Inferior parietal cortex (tissue), 1 donor: ENCODE data around the gene SMOC2.

ENCODE experiments used
- DNase-seq: peaks from one replicate; pipeline ENCODE4 v3.0.0-alpha.2; 2016; ENCODE audit errors: extremely low spot score

Gene SMOC2

DNA sequence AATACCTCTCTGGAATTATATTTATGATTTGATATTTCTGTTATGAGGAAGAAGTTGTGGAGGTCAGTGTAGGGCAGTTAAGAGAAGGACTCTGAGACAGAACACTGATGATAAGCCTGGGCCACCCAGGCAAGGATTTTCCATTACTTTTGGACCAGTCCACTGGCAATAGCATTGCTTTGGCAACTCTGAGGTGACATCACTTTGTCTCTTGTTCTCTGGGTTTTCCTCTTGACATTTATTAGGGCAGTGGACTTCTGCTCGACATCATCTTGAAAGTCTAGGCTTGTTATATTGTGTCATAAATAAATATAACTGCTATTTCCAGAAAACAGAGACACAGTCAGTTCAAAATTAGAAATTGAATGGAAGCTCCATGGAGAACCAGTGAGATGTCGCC, 268.0 kb downstream of the SMOC2 start:
- no peak for DNase-seq

DNA sequence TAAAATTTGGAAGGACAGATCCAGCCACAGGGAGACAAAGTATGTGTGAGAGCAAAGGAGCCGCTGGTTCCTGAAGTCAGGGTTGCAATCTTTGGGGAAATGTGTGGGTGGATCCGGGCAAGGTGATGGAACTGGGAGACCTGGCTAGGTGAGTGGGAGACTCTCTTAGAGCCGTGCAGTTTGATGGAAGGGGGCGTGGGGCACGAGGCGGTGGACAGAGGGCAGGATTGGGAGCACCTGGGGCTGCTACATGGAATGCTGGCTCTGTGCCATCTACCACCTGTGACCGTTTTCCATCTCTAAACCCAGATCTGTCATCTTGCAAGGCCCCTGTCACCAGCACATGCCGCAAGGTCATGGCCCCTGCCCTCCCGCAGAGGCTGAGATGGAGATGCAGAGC, 268.4 kb downstream of the SMOC2 start:
- DNase-seq: no peak

DNA sequence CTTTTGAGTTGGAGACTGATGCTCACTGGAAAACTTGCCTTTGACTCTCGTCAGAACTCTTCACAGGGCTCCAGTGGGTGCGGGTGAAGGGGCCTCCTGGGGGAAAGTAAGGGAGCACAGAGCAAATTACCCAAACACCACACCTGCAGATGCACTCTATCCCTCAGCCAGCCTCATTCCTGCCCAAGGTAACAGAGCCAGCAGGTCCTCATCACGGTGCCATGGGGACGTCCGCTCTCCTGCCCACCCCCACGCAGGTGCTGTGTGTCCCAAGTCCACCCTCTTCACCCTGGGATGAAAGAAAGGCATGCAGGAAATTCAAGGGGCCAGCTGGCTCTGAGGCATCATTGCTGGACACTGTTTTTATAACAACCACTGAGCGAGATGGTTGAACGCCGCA, 269.0 kb downstream of the SMOC2 start:
- DNase-seq: no peak

DNA sequence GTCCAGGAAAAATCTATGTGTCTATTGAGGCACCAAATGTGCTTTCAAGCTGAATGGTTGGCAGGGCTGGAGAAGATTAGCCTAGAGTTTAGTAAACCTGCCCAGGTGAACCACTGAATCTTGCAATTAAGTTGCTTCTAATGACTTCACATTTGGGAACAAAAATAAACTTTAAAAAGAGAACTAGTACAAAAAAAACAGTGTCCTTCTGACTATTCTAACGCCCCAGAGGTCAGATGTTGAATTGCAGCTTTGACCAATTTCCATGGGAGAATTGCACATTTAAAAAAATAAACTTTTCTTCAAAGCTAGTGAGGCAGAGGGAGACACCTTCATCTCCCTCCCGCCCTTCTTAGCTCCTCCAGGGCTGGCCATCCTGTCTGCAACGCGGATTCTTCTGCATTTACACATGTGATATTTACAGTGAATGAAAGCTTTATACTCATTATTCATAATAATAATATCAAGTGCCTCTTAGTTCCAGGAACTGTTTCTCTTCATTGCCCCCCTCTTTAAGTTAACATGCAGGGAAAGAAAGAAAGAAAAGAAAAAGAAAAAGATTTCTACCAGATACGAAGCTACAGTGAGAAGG, 270.2 kb downstream of the SMOC2 start:
- DNase-seq: no peak

DNA sequence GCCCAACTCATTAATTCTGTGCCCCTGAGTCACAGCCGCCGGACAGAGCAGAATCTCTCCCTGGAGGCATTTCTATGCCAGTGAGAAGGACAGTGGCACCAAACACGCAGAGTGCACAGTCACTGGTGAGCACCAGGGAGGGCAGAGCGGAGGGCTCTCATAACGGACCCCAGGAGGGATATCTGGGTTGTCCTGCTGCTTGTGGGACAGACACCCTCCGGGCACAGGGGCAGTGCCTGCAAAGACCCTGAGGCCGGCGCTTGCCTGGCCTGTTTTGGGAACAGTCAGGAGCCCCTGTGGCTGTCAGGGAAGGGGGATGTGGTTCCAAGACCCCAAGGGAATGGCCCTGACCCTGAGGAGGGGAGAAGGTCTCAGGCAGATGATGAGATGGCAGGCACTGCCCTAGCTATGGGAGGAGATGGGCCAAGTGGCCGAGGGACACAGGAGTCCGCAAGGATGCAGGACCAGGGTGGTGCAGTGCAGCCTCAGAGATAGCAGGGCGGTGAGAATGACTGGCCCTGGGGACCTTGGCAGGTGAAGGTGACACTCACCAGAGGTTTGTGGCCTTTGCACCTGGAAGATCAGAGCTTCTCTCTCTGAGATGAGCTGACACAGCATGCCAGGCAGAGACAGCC, 270.8 kb downstream of the SMOC2 start:
- DNase-seq: no peak

DNA sequence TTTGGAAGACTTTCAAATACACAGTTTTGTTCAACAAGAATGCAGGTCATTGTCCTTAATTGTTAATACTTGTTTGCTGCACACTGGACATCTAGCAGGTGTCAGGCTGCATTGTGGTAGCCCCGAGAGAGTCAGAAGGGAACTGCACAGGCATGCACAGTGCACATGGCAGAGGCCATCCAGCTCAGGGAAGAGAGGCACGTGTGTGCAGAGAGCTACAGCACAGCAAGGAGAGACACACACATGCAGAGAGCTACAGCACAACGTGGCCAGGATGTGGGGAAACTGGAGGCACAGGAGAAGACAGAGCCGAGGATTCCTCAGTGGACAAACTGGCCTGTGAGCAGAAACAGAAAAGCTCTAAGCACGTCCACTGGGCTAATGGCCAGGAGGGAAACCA, 272.0 kb downstream of the SMOC2 start:
- DNase-seq: no peak

DNA sequence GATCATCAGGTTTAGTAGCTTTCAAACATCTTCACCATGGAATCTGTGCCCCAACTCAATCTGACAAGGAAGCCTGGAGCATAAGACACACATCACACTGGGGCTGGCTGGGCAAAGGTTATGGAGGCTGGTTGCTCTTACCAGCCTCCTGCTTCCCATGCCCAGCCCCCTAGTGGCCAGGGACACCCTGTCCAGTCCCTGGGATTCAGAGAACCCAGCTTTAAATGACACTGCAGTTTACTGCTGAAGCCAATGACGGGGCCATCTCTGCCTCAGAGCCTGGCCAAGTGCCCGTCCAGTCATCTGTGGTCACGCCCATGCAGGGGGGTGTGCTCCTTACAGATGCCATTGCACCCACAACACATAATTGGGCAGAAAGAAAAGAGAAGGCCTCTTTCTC, 272.9 kb downstream of the SMOC2 start:
- DNase-seq: no peak

DNA sequence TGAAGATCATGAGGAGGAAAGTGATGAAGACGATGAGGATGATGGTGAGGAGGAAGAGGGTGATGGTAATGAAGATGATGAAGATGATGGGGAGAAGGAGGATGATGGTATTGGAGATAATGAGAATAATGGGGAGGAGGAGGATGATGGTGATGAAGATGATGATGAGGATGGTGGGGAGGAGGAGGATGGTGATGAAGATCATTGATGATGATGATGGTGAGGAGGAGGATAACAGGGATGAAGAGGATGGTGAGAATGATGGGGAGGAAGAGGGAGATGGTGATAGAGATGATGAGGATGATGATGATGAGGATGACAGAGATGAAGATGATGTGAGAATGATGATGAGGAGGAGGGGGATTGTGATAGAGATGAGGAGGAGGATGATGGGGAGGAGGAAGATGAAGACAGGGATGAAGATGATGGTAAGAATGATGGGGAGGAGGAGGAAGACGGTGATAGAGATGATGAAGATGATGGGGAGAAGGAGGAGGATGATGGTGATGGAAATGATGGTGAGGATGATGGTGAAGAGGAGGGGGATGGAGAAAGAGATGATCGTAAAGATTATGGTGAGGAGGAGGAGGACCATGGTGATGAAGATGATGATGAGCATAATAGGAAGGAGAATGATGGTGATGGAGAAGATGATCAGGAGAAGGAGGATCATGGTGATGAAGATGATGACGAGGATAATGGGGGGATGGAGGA, 273.7 kb downstream of the SMOC2 start:
- DNase-seq: no peak

DNA sequence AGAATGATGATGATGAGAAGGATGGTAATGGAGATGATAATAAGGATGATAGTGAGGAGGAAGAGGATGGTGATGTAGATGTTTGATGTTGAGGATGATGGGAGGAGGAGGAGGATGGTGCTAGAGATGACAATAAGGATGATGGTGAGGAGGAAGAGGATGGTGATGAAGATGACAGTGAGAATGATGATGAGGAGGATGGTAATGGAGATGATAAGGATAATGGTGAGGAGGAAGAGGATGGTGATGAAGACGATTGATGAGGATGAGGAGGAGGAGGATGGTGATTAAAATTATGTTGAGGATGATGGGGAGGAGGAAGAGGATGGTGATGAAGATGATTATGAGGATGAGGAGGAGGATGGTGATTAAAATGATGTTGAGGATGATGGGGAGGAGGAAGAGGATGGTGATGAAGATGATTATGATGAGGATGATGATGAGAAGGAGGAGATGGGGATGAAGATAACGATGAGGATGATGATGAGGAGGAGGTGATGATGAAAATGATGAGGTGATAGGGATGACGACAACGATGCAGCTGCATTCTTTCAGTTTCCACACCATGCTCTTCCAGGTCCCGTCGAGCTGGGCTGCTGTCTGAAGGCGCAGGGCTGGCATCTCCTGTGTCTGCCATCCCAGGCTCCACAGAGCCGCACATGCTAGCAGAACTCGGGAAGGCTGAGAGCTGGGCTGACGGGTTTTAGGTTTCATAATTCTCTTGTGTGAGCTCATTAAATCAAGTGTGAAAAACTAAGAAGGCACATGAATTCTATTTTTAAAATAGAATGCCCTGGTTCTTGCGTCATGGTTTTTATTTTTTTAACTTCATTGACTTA, 274.9 kb downstream of the SMOC2 start:
- DNase-seq: no peak

DNA sequence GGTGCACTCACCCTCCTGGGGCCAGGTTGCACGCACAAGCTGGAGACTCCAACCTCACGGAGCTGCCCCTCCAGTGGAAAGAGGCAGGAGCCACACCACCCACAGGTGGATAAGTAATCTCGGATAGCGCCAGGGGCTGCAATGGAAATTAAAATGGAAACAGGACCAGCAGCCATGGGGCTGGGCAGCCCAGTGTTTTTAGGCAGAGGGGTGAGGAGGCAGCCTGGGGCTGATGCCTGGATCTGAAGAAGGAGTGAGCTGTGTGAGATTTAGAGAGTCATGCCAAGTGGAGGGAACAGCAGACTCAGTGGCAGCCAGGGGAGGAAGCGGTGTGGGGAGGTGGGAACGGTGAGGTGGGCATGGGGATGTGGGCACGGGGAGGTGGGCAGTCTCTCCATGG, 275.6 kb downstream of the SMOC2 start:
- DNase-seq: no peak

DNA sequence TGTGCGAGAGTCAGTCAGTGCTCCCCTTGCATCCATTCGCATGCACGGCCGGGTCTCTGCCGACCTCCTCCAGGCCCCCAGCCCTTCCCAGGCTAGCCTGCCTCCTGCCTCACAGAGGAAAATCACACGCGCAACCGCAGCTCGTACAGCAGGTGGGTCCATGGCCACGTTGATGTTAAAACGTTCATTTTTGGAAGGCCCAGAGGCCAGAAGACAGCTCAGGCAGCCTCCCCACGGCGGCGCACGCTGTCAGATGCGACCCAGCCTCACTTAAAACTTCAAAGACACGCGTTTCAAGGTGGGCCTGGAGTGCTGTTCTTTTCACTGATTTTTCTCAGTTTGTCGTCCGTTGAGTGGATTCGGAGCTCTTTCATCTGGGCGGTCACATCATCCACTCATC, 276.5 kb downstream of the SMOC2 start:
- no peak for DNase-seq
